GM23248 (cell line): ENCODE data around the gene KIAA1671. TPM values are rescaled to one million over a fixed set of nuclear protein-coding genes. Genes with fewer than 3 reads are reported as not detected.

ENCODE experiments used
- DNase-seq: peaks from one replicate; pipeline ENCODE4 v3.0.0-alpha.2; 2015
- H2AFZ ChIP-seq: fragments of 200-600 bp; sonication (generic); 2 replicates; pipeline ENCODE4 v1.6.1; 2016; ENCODE audit warnings: antibody characterized with exemption
- H3F3A ChIP-seq: fragments of 200-600 bp; sonication (generic); 2 replicates; pipeline ENCODE4 v1.6.1; 2016; ENCODE audit warnings: mild to moderate bottlenecking, antibody characterized with exemption, mixed run types; ENCODE audit not compliant: insufficient read depth
- H3K27ac ChIP-seq: fragments of 200-600 bp; sonication (generic); 2 replicates; pipeline ENCODE4 v1.5.1; 2016; ENCODE audit warnings: mild to moderate bottlenecking
- H3K27me3 ChIP-seq: fragments of 200-600 bp; sonication (generic); replicated peaks from 2 replicates; pipeline ENCODE4 v1.6.1; 2016; ENCODE audit warnings: mild to moderate bottlenecking; ENCODE audit not compliant: insufficient read depth
- H3K36me3 ChIP-seq: fragments of 200-600 bp; sonication (generic); 2 replicates; pipeline ENCODE4 v1.6.1; 2016; ENCODE audit warnings: low read depth, mild to moderate bottlenecking
- H3K4me1 ChIP-seq: fragments of 200-600 bp; sonication (generic); 2 replicates; pipeline ENCODE4 v1.6.1; 2016; ENCODE audit warnings: mild to moderate bottlenecking; ENCODE audit not compliant: insufficient read depth
- H3K4me2 ChIP-seq: fragments of 200-600 bp; sonication (generic); one replicate; pipeline ENCODE4 v1.6.1; 2016; ENCODE audit warnings: mild to moderate bottlenecking; ENCODE audit not compliant: unreplicated experiment
- H3K4me3 ChIP-seq: fragments of 200-600 bp; sonication (generic); 2 replicates; pipeline ENCODE4 v1.5.1; 2016; ENCODE audit warnings: mild to moderate bottlenecking
- H3K79me2 ChIP-seq: fragments of 200-600 bp; sonication (generic); 2 replicates; pipeline ENCODE4 v1.6.1; 2016; ENCODE audit warnings: mild to moderate bottlenecking; ENCODE audit not compliant: insufficient read depth
- H3K9ac ChIP-seq: fragments of 200-600 bp; sonication (generic); 2 replicates; pipeline ENCODE4 v1.6.1; 2016; ENCODE audit warnings: mild to moderate bottlenecking
- H3K9me2 ChIP-seq: fragments of 200-600 bp; sonication (generic); 2 replicates; pipeline ENCODE4 v1.6.1; 2016; ENCODE audit warnings: mixed run types, mild to moderate bottlenecking, moderate library complexity; ENCODE audit not compliant: insufficient read depth
- H3K9me3 ChIP-seq: fragments of 200-600 bp; sonication (generic); one replicate; pipeline ENCODE4 v1.6.1; 2017; ENCODE audit warnings: low read depth
- H4K20me1 ChIP-seq: fragments of 200-600 bp; sonication (generic); 2 replicates; pipeline ENCODE4 v1.6.0; 2016; ENCODE audit not compliant: insufficient read depth
- EZH2 ChIP-seq: fragments of 200-600 bp; sonication (generic); IDR thresholded peaks from 2 replicates; pipeline ENCODE4 v1.6.1; 2018; ENCODE audit warnings: antibody characterized with exemption, mild to moderate bottlenecking; ENCODE audit not compliant: insufficient read depth, poor library complexity, severe bottlenecking
- EZH2phosphoT487 ChIP-seq: fragments of 200-600 bp; sonication (generic); IDR thresholded peaks from 2 replicates; pipeline ENCODE4 v1.6.1; 2018; ENCODE audit warnings: antibody characterized with exemption, moderate library complexity, mild to moderate bottlenecking, low read depth; ENCODE audit not compliant: insufficient read depth
- WGBS, 2 experiments: methylation state at CpG; one replicate each; pipeline ENCODE4 v1.1.6; 2015 to 2017; ENCODE audit warnings: low lambda C conversion rate in 2 of 2, low coverage in 1 of 2; ENCODE audit errors: missing lambda C conversion rate in 2 of 2; 5-methylcytosine and 5-hydroxymethylcytosine counted together
- in situ Hi-C: fragments of 300-500 bp; cut with MboI; formaldehyde crosslinking; loops from 2 replicates; pipeline ENCODE4 v1.15.0; 2020
- polyA plus RNA-seq: library from polyadenylated mRNA; unstranded; fragments of >200 nt; fragmentation: Nextera tagmentation; extraction: Ambion mirVana; gene quantifications from 2 replicates; pipeline ENCODE4 v1.2.1, GENCODE V29; 2016
- total RNA-seq: library from RNA; depleted of rRNA; stranded (reverse); fragments of >200 nt; shearing (Covaris generic); gene quantifications from 2 replicates; pipeline ENCODE4 v1.2.3, GENCODE V29; 2014

The KIAA1671 gene
- total and polyA plus RNA-seq, 2 experiments from 2014 or later = 0.25 to 0.76 TPM

DNA sequence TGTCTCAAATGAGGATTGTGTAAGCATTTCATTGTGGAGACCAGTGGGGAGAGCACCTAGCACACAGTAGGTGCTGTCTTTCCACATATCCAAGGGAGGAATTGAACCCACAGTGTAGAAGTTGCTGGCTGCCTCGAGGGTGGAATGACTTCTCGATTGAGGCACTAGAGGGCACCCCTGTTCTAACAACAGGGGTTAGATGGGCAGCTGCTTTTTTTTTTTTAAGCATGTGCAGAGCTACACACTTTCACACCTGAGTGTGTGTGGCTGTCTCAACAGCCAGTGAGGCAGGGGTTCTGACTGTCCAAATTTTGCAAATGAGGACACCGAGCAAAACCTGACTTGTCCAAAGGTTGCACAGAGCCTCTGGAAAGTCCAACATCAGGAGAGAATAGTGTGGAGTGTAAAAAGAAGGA, 128.9 kb downstream of the KIAA1671 start:
- WGBS, 2 experiments = 3 to 8% methylated on average over 3 of the region's 3 CpGs
- no peaks in the 10 kb centered on the region for H3K9me3 ChIP-seq
- no peaks in the 10 kb centered on the region for H3F3A ChIP-seq
- H3K9me2 ChIP-seq = no peaks in the 10 kb centered on the region
- H3K27ac ChIP-seq = no peak overlapping the region
- no peaks in the 10 kb centered on the region for H4K20me1 ChIP-seq
- no peak overlapping the region for H3K4me3 ChIP-seq
- in situ Hi-C loops = no loop called here
- no peaks in the 10 kb centered on the region for H3K79me2 ChIP-seq
- no peaks in the 10 kb centered on the region for H3K36me3 ChIP-seq
- peak; percentile 41 for DNase-seq
- no peak overlapping the region for H2AFZ ChIP-seq
- no peaks in the 10 kb centered on the region for H3K4me1 ChIP-seq
- H3K27me3 ChIP-seq = no peaks in the 10 kb centered on the region
- H3K4me2 ChIP-seq = no peak overlapping the region
- no peak overlapping the region for H3K9ac ChIP-seq
- TF ChIP-seq EZH2phosphoT487 (no peak), EZH2 (no peak)

DNA sequence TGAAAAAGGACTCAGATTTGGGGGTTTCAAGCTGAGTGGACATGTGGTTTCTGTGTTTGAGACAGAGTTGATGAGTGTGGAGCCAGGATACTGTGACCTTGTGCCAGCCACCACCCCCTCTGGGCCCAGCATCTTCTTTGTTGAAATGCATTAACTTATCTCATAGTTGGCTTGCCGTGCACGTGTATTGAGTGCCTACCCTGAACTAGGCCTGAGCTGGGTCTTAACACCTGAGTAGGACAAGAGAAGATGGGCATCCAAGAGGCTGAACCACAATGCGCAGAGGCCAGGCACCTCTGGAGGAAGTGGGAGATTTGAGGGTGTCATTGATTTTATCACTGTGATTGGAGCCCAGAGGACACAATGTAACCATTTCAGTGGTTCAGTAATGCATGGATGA, 129.6 kb downstream of the KIAA1671 start:
- Histone ChIP-seq H3K36me3 (no peaks in the 10 kb centered on the region), H3K4me1 (no peaks in the 10 kb centered on the region), H3K9ac (no peak overlapping the region), H3F3A (no peaks in the 10 kb centered on the region), H3K27me3 (no peaks in the 10 kb centered on the region), H3K9me2 (no peaks in the 10 kb centered on the region), H2AFZ (no peak overlapping the region), H3K9me3 (no peaks in the 10 kb centered on the region), H3K79me2 (no peaks in the 10 kb centered on the region), H3K27ac (no peak overlapping the region), H4K20me1 (no peaks in the 10 kb centered on the region), H3K4me2 (no peak overlapping the region), H3K4me3 (no peak overlapping the region)
- TF ChIP-seq EZH2 (no peak), EZH2phosphoT487 (no peak)
- in situ Hi-C loops = no loop called here
- WGBS, 2 experiments = 70 to 72% methylated on average over 3 of the region's 3 CpGs
- DNase-seq = no peak

DNA sequence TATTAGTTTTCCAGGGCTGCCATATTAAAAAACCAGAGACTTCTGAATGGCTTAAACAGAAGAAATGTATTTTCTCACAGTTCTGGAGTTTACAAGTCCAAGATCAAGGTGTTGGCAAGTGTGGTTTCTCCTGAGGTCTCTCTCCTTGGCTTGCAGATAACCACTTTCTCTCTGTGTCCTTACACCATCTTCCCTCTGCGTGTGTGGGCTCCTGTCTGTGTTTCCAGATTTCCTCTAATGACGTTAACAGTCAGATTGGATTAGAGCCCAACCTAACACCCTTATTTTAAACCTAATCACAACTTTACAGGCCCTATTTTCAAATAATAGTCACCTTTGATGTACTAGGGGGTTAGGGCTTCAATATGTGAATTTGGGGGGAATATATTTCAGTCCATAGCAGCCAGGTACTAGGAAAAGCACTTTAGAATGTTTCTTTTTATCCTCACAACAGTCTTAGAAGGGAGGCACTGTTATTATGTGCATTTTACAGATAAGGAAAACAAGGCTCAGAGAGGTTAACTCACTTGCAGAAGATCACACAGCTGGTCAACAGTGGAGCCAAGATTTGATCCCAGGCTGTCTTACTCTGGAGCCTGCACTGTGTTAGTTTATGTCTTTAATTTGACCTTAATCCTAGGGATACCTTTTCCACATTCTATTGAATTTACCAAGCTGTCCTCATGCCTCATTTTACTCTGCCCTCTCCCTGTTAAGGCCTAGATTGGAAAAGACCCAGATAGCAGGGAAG, 130.7 kb downstream of the KIAA1671 start:
- Histone ChIP-seq H2AFZ (no peak overlapping the region), H3K79me2 (no peaks in the 10 kb centered on the region), H3F3A (no peaks in the 10 kb centered on the region), H3K9me3 (no peaks in the 10 kb centered on the region), H4K20me1 (no peaks in the 10 kb centered on the region), H3K4me3 (no peak overlapping the region), H3K9me2 (no peaks in the 10 kb centered on the region), H3K9ac (no peak overlapping the region), H3K27ac (no peak overlapping the region), H3K4me1 (no peaks in the 10 kb centered on the region), H3K36me3 (no peaks in the 10 kb centered on the region), H3K27me3 (no peaks in the 10 kb centered on the region), H3K4me2 (no peak overlapping the region)
- no peak for TF ChIP-seq EZH2phosphoT487
- no peak for TF ChIP-seq EZH2
- in situ Hi-C loops = no loop called here
- 31 to 39% methylated on average over 2 of the region's 2 CpGs for WGBS, 2 experiments
- DNase-seq = no peak

DNA sequence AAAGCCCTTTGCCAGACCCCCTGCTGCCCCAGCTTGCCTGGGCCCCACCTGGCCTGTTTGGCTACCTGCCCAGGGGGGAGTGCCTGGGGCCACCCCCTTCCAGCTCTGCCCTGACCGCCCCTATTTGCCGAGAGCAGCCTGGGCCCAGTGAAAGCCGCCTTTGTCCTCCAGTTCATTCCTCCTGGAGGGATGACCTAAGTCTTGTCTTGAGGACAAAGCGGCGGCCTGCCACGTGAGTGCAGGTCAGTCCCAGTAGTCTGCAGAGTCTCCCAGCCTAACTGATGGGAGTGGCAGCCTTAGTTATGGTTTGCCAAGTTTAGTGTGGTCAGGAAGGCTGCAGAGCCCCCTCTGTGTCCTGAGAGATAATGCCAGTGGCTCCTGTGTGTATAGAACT, 131.3 kb downstream of the KIAA1671 start:
- Histone ChIP-seq H3K79me2 (no peaks in the 10 kb centered on the region), H3K4me2 (no peak overlapping the region), H3K27me3 (no peaks in the 10 kb centered on the region), H2AFZ (no peak overlapping the region), H4K20me1 (no peaks in the 10 kb centered on the region), H3F3A (no peaks in the 10 kb centered on the region), H3K36me3 (no peaks in the 10 kb centered on the region), H3K4me3 (no peak overlapping the region), H3K27ac (no peak overlapping the region), H3K4me1 (no peaks in the 10 kb centered on the region), H3K9me2 (no peaks in the 10 kb centered on the region), H3K9me3 (no peaks in the 10 kb centered on the region), H3K9ac (no peak overlapping the region)
- WGBS, 2 experiments = 71 to 91% methylated on average over 6 of the region's 6 CpGs
- in situ Hi-C loops = no loop called here
- TF ChIP-seq EZH2 = no peak
- no peak for TF ChIP-seq EZH2phosphoT487
- no peak for DNase-seq
